Fibroblast of skin of scalp (primary cell): ENCODE data around the gene SETBP1.
A peak's percentile ranks its signal among the peaks of the same experiment; 100 is the strongest.

ENCODE experiments used
- DNase-seq: peaks from one replicate; pipeline ENCODE4 v3.0.0-alpha.2; 2013

SETBP1 gene

DNA sequence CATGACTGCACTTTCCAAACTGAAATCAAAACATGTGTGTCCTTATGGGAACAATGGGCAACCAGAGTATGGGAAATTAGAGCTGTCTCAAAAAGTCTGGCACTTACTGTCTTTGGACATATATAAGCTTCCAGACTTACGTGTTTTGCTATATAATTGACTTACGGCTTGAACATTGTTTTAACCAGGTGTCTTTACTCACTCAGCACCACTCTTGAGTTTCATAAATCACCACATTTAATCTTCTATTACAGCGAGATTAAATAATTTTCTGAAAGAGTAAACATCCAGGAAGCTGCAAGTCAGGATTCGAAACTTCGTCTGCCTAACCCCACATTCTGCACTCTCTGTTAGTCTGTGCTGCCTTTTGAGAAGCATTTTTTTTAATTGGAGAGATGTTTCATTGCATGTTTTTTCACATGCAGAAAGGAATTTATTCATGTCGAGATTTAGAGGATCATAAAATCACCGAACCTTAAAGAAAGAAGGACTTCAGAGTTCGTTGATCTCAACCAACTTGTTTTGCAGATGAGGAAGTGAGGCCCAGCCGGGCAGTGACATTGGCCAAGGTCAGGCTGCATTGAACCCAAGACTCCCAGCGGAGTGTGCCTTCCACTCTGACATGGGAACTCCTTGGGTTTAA, 137.3 kb downstream of the SETBP1 start:
- no peak for DNase-seq

DNA sequence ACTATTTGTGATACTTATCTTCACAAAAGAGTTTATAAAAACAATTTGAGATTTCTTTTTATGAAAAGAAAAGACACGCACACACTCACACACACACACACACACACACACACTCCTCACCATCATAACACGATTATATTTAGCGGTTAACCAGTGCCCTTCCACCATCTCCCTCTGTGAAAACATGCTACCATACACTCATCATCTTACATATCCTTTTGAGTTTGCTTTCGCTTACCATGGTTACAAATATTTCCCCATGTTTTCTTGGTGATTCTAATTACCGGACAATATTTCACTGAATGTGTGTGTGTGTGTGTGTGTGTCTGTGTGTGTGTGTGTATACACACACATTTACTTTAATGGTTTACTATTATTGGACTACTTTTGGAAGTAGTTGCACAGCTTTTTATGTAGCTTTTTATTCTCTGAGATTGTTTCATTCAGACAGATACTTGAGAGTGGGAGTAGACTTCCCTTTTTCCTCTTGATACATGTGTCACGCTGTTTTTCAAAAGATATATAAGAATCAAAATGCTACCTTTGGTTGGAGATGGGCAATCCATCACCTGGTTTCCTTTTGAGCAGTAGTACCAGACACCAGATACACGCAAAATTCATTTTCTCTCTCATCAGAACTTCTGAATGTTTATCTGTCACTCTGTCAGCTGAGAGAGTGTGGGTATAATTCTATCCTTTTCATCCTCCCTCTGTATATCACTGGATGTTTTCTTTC, 138.1 kb downstream of the SETBP1 start:
- no peak for DNase-seq

DNA sequence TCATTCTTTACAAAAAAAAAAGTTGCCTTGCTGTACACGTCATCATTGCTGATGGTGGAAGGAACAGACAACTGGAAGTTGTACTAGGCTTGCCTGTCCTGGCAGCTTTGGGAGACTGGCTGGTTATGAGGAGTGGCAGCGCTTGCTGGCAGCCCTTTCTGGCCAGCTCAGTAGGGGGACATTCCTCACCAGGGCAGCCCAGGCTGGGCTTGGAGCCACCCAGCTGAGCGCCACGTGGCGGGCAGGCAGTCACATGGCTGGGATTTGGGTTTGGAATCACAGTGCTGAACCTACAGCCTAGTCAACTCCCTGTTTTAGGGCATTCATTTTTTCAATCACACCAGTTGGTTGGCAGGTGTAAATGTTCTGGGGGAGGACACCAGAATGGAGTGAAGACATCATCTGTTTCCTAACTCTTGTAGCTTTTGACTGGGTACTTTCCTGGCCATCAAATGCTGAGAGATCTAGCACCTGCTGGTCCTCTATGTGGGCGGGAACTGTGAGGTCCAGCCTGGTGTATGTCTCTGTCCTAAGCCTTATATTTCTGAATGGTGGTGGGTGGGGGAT, 139.3 kb downstream of the SETBP1 start:
- DNase-seq: peak; percentile 44

DNA sequence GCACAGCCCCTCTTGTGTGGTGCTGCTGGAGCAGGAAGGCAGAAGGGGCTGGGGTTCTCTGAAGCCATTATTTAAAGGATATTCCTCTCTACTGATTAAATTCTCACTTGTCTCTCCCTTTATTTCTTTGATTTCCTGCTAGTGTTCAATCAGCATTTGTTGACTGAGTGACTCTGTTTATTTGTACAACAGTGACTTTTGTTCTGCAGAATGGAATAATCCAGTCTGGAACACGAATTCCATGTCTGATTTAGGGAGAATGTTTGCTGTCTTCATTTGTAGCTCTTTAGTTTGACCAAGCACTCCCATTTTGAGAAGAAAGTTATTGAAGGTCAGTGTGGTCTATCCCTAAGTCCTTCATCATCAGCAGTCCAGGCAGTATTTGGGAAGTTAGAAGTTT, 141.2 kb downstream of the SETBP1 start:
- no peak for DNase-seq

DNA sequence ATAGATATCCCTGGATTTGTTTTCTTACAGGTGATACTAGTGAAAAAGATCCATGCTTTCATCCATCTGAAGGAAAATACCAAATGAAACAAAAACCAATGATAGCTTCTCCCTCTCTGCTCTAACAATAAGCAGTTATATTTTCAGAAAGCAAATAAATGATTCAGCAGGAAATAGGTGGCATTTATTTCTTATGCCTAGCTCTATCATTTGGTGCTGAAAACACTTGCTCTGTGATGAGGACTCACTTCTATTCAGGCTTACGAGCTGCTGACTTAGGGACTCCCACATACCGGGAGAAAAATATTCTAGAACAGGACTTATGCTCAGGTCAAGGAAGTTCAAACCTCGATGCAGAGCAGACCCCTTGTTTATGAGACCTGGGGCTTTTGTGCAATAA, 142.6 kb downstream of the SETBP1 start:
- no peak for DNase-seq

DNA sequence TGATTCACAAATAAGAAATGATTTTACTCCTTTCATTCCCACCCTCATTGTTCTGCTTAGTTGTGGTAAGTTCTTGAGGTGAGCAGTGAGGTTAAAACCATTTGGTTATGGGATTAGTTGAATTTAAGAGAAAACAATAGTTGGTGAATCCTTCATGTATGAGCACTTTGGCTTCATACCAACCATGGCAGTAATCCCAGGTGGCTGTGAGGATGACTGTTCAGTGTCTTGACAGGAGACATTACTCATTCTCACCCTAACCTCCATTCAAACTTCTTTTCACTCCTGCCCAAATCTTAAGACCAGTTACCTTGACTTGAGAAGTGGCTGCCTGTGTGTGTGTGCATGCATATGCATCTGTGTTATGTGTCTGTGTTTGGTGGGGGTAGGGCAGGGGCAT, 143.1 kb downstream of the SETBP1 start:
- DNase-seq: peak; percentile 52

DNA sequence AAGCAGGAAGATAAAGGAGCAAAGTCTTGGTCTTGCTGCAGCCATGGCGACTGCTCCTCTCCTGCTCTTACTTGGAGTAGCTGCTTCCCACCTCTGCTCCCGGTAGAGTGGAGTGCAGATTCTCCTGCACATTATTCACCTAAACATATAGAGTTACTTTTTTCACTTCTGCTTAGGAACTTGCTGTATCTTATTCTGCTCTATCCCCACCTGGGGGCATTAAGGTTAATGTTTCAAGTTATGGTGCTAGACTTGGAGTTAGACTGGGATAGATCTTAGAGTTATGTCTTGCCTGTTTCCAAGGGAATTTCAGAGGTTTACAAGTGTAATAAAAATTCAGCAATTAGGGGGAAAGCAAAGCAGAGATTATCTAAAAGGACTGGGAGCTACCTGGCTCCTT, 144.2 kb downstream of the SETBP1 start:
- DNase-seq: no peak

DNA sequence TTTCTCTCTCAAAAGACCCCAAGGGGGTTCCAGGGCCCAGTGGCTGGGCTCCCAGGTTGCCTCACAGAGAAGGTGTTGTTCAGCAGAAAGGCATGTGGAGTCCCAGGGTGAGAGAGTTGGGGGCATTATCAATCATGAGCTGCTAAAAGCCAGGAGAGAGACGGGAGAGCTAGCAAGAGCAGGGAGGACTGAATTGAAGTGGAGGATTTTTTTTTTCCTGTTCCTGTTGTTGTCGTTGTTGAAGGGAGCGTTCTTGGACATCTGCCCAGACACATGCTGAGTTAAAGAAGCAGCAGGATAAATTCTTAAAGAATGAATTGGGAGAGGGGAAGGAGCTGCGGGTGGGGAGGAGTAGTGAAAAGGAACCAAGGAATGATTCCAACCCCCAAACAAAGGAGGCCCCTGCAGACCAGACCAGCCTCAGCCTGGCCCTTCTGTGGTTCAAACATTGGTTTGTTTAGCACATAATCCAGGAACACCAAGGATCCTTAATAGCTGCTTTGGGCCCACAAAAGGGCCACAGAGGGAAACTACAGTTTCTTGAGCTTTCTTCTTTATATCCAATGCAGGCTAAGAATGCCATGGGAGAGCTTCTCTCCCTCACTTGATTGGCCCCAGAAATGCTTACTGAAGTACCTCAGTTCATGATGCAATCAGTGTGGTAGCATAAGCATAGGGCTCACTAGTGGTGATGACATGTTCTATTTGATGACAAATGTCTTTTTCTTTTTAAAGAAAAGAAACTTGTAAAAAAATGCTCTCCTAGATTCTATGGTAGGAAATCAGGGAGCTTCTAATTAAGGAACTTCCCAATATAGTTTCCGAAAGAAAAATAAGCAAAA, 146.0 kb downstream of the SETBP1 start:
- peak; percentile 99 for DNase-seq

DNA sequence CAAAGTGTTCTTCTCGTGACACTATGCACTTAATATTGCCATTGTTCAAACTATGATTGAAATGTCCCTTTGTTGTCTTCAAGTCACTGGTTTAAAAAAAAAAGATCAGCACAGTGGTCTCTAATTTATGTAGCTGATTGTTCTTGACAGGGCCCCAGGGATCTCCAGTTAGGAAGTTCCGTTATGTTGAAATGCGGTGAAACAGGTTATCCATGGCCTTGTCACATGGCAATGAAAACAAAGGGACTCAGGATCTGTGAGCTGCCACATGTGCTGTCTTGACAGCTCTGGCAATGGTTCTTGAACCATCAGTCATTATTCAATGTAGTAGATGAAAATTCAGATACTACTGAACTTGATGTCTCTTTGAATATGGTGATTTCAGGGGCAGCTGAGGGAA, 147.4 kb downstream of the SETBP1 start:
- no peak for DNase-seq

DNA sequence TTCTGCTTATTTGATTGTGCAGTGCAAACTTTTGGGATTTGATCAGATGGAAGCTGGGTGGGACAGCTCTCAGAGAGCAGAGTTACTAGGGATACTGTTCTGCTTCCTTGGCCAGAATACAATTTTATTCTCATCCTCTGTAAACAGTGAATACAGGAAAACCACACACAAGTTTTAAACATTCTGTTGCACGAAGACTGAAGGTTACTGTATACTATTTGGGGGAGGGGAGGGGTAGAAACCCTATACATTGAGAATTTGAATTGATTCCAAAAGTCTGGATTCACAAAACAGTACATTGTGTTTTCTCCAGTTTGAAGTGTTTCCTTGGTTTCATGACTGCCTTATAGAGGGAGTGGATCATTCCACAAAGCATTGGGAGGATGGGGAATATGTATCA, 149.9 kb downstream of the SETBP1 start:
- DNase-seq: peak; percentile 72

DNA sequence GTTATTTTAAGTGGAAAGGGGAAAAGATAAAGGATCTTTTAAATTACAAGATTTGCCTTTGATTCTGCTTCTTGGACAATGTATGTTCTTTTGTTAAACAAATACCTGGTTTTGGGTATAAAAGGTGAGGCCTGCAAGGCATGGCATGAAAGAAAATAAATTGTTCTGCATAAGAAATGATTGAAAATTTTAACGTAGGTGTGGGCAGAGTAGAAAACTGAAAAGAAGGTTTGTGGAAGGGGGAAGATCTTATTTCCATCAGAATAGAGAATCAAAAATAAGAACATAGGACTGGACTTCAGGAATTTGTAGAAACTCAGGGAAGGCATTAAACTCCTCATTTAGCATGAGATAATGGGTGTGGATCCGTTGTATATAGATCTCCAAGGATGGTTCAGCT, 153.1 kb downstream of the SETBP1 start:
- no peak for DNase-seq

DNA sequence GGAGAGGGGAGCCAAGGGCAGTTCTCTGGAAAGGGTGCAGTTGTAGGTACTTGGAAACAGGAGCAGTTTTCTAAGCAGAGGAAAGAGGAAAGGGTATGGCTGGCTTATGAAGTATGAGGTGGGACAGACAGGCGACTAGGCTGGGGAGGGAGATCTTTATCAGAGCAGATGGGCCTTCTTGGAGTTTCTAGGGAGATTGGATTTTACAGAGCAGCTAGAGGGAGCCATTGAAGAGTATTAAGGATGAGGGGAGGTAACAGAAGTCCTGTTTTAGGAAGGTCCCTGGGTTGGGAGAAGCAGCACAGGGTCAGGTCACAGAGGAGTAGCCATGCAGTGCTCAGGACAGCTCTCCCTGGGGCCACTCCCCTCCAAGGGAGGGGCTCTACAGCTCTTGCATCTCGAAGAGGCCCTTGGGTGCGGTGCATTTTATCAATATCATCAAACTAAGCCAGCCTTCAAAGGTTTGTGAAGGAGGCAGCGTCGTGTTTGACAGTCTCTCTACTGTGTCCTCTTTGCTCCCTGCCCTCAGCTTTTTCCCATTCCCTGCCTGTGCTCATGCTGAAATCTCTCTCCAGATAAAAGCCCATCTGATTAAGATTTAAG, 154.3 kb downstream of the SETBP1 start:
- no peak for DNase-seq

DNA sequence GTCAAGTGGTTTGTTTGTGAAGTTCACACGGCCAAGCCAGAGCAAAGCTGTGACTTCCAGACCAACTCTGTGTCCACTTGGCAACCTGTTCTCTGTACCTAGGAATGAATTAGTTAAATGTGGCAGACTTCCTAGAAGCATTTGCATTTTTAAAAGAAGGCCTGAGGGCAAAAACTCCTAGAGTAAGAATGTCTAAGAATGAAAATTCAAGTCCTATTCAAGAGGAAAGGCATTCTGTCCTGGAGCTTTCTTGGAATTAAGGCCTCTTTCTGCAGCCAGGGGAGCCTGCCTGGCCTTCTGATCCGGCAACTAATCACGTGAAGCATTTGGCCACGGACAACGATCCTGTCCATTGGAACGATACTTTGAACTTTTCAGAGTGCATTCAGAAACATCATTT, 155.0 kb downstream of the SETBP1 start:
- DNase-seq: no peak

DNA sequence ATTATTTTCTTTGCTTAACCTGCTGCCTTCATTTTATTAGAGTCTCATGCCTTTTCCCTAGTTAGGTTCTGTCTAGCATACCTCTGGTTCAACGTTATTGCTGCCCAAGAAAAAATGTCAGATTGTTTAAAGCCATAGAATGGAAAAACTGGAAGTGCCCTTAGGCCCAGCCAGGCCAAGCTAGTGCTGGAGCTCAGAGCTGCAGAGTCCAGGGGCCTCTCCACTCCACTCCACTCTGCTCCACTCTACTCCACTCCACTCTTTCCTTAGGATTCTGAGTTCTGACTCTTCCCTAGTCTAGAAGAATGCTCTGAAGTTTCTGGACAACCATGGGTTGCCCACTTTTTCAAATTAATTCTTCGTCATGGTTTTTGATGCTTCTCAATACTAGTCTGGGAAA, 155.6 kb downstream of the SETBP1 start:
- DNase-seq: no peak

DNA sequence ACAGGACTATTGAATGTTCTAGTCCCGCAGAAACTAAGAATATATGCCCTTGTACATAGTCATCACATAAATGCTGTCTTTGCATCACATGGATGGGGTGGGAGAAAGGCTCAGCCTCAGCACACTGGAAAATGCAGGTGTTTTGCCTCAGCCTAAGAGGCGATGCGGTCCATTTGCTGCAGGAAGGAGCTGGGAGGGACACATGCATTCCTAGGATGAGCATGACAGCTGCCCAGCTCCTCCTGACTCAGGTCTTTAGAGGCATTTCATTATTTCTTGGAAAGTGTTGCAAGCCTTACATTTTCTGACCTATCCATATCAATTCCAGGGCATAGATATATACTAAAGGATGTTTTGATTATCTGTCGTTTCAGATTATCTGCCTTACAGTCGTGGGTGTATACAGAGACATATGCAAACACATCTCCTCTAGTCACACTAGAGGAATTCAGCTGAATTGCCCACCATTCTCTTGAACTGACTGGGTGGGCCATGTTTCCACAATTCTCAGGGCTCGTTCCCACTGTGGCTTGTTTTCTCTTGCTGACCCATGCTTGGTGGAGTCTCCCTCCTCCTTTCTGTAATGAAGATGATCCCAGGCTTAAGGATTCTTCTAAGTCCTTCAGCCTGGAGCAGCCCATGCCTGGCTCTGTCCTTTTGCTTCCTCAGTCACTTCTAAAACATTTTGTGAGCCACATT, 156.9 kb downstream of the SETBP1 start:
- no peak for DNase-seq

DNA sequence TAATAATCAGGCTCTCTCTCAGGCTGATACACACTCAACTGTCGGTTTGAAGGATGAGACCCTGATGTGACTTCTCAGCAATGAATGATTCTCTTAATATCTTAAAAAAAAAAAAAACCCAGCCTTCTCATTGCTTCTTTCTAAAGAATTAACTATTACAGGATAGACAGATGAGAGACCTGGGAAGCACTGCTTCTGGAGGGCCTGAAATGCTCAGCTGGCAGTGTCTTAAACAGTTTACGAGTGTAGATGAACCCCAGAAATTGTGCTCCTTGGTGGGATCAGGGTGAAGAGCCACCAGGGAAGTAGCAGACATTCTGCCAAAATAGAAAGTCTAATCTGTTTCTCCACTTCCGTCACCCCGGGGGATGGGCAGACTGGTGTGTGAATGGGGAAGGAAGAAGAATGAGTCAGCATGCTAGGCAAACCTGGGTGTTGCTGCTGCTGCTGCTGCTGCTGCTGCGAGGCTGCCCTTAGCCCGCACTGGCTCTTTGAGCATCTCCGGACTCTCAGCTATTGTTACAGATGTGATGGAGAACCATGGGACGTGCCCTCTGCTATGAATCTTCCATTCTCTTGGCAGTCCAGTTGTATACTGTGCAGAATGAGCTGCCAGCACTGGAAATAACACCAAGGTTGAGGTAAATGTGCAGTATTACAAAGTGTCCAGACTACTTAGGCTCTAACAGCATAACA, 158.4 kb downstream of the SETBP1 start:
- DNase-seq: peak; percentile 69

DNA sequence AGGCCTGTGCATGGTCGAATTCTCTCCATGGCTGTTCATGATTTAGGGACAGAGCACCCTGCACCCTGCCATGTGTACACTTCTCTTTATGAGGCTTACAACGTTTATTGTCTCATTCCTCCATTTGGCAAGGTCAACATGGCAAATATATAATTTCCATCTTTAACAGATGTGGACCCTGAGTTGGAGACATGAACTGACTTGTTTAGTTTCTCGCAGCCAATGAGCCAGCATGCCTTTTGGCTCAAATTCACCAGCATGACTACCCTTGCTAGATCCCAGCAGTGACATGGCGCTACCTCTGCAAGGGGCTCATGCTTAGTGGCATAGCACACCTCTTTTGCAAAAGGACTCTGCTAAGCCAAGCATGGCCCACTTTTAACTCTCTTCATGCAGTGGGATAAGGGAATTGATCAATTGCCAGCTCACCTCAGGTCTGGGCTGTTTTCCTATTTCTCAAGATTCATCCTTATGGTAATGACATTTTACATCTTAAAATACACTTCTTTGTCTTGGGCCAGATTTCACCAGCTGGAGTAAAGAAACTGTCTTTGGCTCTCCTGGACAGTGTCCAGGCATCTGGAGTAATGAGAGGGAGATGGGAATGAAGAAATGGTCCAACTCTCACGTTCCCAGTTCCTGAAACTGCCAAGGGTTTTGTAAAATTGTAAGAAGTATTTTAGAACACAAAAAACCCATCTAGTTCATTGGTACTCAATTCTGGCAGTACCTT, 159.5 kb downstream of the SETBP1 start:
- no peak for DNase-seq

DNA sequence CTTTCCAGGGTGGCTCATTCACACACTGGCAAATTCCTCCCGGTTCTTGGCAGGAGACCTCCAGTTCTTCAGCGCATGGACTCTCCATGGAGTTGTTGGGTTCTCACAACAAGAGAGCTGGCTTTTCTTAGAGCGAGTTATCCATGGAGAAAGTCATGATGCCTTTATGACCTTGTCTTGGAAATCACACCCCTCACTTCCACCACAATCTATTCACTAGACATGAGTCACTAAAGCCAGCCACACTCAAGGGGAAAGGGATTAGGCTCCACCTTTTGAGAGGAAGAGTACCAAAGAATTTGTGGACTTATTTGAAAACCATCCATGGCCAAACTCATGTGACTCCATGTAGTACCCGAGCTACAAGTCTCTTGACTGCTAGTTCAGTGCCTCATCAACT, 160.5 kb downstream of the SETBP1 start:
- no peak for DNase-seq

DNA sequence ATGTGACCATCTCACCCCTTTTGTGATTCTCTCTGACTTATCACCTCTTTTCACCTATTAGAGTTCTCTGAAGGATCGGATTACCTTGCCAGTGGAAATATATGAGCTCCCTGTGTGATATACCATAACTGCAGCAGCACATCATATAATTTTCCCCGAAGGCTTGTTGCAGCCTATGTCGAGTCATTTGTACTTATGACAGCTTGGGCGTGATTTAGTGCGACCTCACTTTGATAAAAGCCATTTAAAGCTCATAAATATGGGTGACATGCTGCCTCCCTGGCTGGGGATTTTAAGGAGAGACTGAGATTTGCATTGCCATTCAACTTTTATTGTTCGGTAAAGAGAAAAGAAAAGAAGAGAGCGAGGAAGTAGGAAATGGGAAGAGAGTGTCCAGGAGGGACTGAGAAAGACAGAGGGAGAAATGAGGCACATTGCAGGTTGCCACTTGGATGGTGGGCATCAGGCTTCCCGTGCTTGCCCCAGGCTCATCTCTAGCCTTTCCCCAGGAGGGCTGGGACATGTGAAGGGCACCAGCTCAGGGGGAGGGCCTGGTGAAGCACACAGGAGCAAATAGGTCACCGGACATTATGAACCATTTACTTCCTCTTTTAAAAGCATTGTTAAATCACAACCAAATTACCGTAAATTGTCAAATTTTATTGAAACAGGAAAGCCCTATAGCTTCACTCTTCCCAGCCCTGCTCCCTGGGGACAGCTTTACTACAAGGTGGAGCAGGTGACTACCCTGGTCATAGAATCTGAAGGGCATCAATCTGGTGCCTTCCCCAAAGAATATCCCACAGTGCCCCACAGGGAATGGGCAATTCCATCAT, 161.3 kb downstream of the SETBP1 start:
- DNase-seq: no peak
